Rectal smooth muscle tissue (tissue), 1 donor: ENCODE data around the gene ALX3.

Experiments used
- H3K27ac ChIP-seq: one replicate; pipeline ENCODE4 v1.7.0; 2013; ENCODE audit warnings: low read depth, low read length, inconsistent platforms
- H3K27me3 ChIP-seq: one replicate; pipeline ENCODE4 v1.7.0; 2013; ENCODE audit warnings: low read length; ENCODE audit not compliant: control insufficient read depth, insufficient read depth
- H3K36me3 ChIP-seq: one replicate; pipeline ENCODE4 v1.7.0; 2013; ENCODE audit warnings: low read length; ENCODE audit not compliant: control insufficient read depth, insufficient read depth
- H3K4me1 ChIP-seq: one replicate; pipeline ENCODE4 v1.7.0; 2013; ENCODE audit warnings: low read length; ENCODE audit not compliant: control insufficient read depth, insufficient read depth
- H3K4me3 ChIP-seq: one replicate; pipeline ENCODE4 v1.7.0; 2013; ENCODE audit warnings: low read length
- H3K9ac ChIP-seq: one replicate; pipeline ENCODE4 v1.7.0; 2013; ENCODE audit warnings: low read length

Gene ALX3

DNA sequence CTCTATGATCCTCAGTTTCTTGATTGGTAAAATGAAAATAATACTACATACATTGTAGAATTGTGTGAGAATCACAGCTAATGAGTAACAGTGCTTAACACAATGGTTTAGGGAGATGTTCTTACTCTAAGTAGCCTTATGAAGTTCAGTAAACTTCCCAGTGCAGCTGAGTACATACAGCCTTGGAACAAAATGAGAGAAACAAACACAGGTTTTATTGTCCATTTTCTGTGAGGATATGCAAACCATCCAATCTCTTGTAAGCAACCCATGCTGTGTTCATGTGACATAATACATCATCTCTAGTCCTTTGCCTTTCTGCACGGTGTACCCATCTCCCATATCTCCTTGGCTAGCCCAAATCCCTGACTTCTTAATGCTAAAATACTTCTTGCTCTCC, 50.7 kb downstream of the ALX3 start:
- Histone ChIP-seq H3K4me3 (no peak overlapping the region), H3K27ac (no peak overlapping the region), H3K4me1 (no peaks in the 10 kb centered on the region), H3K27me3 (no peaks in the 10 kb centered on the region), H3K9ac (no peak overlapping the region), H3K36me3 (peaks cover 55% of the 10 kb centered on the region)

DNA sequence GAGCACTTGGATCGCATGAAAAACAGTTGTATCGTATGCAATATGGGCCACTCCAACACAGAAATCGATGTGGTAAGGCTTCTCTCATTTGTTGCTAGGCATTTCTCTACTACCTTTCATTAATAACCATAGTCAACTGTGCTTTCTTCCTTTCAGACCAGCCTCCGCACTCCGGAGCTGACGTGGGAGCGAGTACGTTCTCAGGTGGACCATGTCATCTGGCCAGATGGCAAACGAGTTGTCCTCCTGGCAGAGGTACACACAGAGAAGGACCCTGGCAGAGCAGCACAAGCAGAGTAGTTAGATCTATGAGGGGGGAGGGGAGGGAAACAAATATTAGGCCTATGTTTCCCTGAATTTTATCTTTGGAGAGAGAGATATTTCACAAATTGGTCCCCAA, 52.1 kb downstream of the ALX3 start:
- no peaks in the 10 kb centered on the region for H3K4me1 ChIP-seq
- no peak overlapping the region for H3K9ac ChIP-seq
- H3K27ac ChIP-seq, result no peak overlapping the region
- H3K27me3 ChIP-seq, result no peaks in the 10 kb centered on the region
- no peak overlapping the region for H3K4me3 ChIP-seq
- H3K36me3 ChIP-seq, result peaks cover 57% of the 10 kb centered on the region

DNA sequence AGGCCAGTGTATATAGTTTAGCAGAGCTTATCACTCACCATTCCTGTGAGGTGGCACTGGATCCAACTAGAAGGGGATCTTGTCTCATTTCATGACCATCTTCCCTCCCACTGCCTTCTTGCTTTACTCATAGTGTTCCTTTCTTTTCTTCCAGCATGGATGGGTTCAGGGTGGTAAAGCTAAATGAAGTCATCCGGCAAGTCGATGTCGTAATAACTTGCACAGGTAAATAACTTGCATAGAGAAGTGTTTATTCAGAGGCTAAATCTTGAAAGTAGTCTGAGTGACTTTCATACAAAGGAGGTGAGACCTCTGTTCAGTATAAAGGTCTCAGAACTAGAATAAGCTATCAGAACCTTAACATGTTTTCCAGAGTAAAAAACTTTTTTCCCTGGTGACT, 52.7 kb downstream of the ALX3 start:
- Histone ChIP-seq H3K9ac (no peak overlapping the region), H3K27ac (no peak overlapping the region), H3K4me1 (no peaks in the 10 kb centered on the region), H3K27me3 (no peaks in the 10 kb centered on the region), H3K4me3 (no peak overlapping the region), H3K36me3 (peaks cover 58% of the 10 kb centered on the region)

DNA sequence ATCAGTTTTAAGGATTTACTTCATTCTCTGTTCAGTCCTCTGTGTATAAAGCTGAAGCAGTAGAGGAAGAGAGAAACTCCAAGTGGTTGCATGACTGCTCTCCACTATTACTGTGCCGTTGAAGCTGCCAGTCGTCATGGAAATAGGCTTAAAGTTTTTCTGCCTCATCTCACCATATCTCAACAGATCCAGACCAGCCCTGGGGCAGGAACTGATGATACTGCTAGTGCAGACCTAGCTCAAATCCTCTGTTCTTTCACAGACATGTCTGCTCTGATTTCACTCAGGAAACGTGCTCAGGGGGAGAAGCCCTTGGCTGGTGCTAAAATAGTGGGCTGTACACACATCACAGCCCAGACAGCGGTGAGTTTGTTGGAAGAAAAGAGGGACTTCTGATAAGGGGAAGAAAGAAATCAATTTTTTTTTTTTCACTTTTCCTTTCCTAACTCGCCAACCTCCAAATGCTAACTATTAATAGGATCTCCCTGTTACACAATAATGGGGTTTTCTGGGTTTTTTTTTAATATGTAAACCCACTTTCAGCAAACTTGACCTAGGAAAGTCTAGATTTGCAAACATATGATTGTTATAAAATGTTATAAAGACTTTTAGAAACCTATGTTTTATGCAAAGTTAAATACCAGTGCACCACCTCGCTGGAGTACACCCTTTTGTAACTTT, 58.2 kb downstream of the ALX3 start:
- peaks cover 3% of the 10 kb centered on the region for H3K4me1 ChIP-seq
- no peak overlapping the region for H3K9ac ChIP-seq
- H3K27me3 ChIP-seq, result no peaks in the 10 kb centered on the region
- peaks cover 44% of the 10 kb centered on the region for H3K36me3 ChIP-seq
- no peak overlapping the region for H3K4me3 ChIP-seq
- H3K27ac ChIP-seq, result no peak overlapping the region

DNA sequence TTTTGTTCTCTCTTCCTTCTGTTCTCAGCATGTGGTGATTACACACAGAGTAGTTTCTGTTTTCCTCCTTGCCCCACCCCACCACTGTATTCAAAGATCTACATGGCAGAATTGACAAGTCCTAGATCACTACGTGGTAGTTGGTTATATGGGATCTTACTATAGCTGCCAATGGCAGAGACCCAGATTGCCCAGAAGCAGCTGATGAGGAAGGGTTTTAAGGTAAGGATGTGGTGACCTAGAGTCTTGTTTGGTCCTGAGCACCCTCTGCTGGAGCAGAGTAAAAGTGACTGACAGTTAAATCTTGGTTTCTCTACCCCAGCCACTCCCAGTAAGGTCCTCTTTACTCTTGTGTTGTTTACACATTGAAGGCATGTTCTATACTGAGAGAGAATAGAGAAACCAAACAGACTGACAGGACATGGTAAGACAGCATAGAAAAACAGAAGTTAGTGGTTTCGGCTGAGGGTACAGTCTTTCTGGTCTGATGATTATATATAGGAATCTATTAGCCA, 58.9 kb downstream of the ALX3 start:
- H3K4me1 ChIP-seq, result peaks cover 5% of the 10 kb centered on the region
- H3K27ac ChIP-seq, result no peak overlapping the region
- H3K27me3 ChIP-seq, result no peaks in the 10 kb centered on the region
- no peak overlapping the region for H3K9ac ChIP-seq
- H3K36me3 ChIP-seq, result peaks cover 42% of the 10 kb centered on the region
- no peak overlapping the region for H3K4me3 ChIP-seq
